Epidermal melanocyte (primary cell): ENCODE results near the gene CAMK1D.
"Not testable (repeated sequence)": the region's sequence is repeated elsewhere in the genome, so short reads cannot be mapped to it uniquely, and the experiment has no call there.

Experiments used
- DNase-seq: peaks from one replicate; pipeline ENCODE4 v3.0.0; 2011; ENCODE audit warnings: low spot score; ENCODE audit not compliant: insufficient read length

The CAMK1D gene

GRCh38 chr10:12690525-12691126 lies 341.3 kb downstream of the CAMK1D start:
- DNase-seq: no peak

- DNase-seq: no peak
Measured at GRCh38 chr10:12691596-12691995, 342.2 kb downstream of the CAMK1D start.

- DNase-seq: no peak
Measured at GRCh38 chr10:12697764-12698163, 348.4 kb downstream of the CAMK1D start.

GRCh38 chr10:12699258-12699700 lies 349.9 kb downstream of the CAMK1D start:
- DNase-seq: no peak

GRCh38 chr10:12699781-12700556 lies 350.6 kb downstream of the CAMK1D start:
- DNase-seq: no peak

GRCh38 chr10:12700557-12700874 lies 351.2 kb downstream of the CAMK1D start:
- DNase-seq: no peak

- DNase-seq: no peak
Measured at GRCh38 chr10:12701696-12702095, 352.3 kb downstream of the CAMK1D start.

- no peak for DNase-seq
Measured at GRCh38 chr10:12702215-12702770, 352.9 kb downstream of the CAMK1D start.

- DNase-seq: no peak
Measured at GRCh38 chr10:12703126-12703525, 353.8 kb downstream of the CAMK1D start.

GRCh38 chr10:12703813-12704212 lies 354.5 kb downstream of the CAMK1D start:
- DNase-seq: no peak

GRCh38 chr10:12704488-12704887 lies 355.1 kb downstream of the CAMK1D start:
- no peak for DNase-seq

GRCh38 chr10:12705943-12706342 lies 356.6 kb downstream of the CAMK1D start:
- no peak for DNase-seq

GRCh38 chr10:12707461-12708185 lies 358.3 kb downstream of the CAMK1D start:
- DNase-seq: no peak

GRCh38 chr10:12709000-12709401 lies 359.7 kb downstream of the CAMK1D start:
- DNase-seq: no peak

- DNase-seq: no peak
Measured at GRCh38 chr10:12709521-12709963, 360.2 kb downstream of the CAMK1D start.

- DNase-seq: no peak
Measured at GRCh38 chr10:12710157-12710556, 360.8 kb downstream of the CAMK1D start.

- peak; percentile 60 for DNase-seq
Measured at GRCh38 chr10:12710594-12711349, 361.4 kb downstream of the CAMK1D start.

- no peak for DNase-seq
Measured at GRCh38 chr10:12711350-12711708, 362.0 kb downstream of the CAMK1D start.

- no peak for DNase-seq
Measured at GRCh38 chr10:12712293-12712983, 363.1 kb downstream of the CAMK1D start.

GRCh38 chr10:12712984-12713316 lies 363.6 kb downstream of the CAMK1D start:
- not testable (repeated sequence) for DNase-seq

- no peak for DNase-seq
Measured at GRCh38 chr10:12716042-12716441, 366.7 kb downstream of the CAMK1D start.
